CD14-positive monocyte (primary cell): Measurements from ENCODE around the gene FBXW2. TPM values are rescaled to one million over a fixed set of nuclear protein-coding genes. Genes with fewer than 3 reads are reported as not detected.
A peak's percentile ranks its signal among the peaks of the same experiment; 100 is the strongest.

Experiments
- DNase-seq, 3 donors: peaks; one replicate each; pipeline ENCODE4 v3.0.0-alpha.2; 2011 to 2022
- H2AFZ ChIP-seq: 2 replicates; pipeline ENCODE4 v1.6.0; 2012; ENCODE audit warnings: mild to moderate bottlenecking, low read depth, low read length, inconsistent platforms; ENCODE audit not compliant: insufficient read depth, poor library complexity, severe bottlenecking
- H3K27ac ChIP-seq, 2 donors: 1 replicate in 1 of 2; 2 replicates in 1 of 2; pipeline ENCODE4 v1.5.1; 2012 to 2013; ENCODE audit warnings: low read length in 2 of 2, control low read depth in 1 of 2, inconsistent platforms in 1 of 2, low read depth in 1 of 2, mild to moderate bottlenecking in 1 of 2
- H3K27me3 ChIP-seq, 2 donors: one replicate each; pipeline versions ENCODE4 v1.6.0 to v1.6.1; 2011 to 2013; ENCODE audit warnings: low read length in 2 of 2; ENCODE audit not compliant: control insufficient read depth in 2 of 2, insufficient read depth in 2 of 2
- H3K36me3 ChIP-seq, 2 donors: replicated peaks in 1 of 2; 1 replicate in 1 of 2; 2 replicates in 1 of 2; pipeline versions ENCODE4 v1.5.1 to v1.6.1; 2012 to 2013; ENCODE audit warnings: low read length in 2 of 2, control low read depth in 1 of 2, inconsistent platforms in 1 of 2, mild to moderate bottlenecking in 1 of 2; ENCODE audit not compliant: insufficient read depth in 2 of 2, control insufficient read depth in 1 of 2
- H3K4me1 ChIP-seq, 2 donors: 1 replicate in 1 of 2; 2 replicates in 1 of 2; pipeline versions ENCODE4 v1.5.1 to v1.6.1; 2012 to 2013; ENCODE audit warnings: low read length in 2 of 2, control low read depth in 1 of 2, inconsistent platforms in 1 of 2, mild to moderate bottlenecking in 1 of 2, moderate library complexity in 1 of 2; ENCODE audit not compliant: insufficient read depth in 2 of 2, control insufficient read depth in 1 of 2
- H3K4me2 ChIP-seq: replicated peaks from 2 replicates; pipeline ENCODE3; 2012; ENCODE audit warnings: low read length, moderate library complexity, mild to moderate bottlenecking; ENCODE audit not compliant: poor library complexity, severe bottlenecking; ENCODE audit errors: extremely low read depth
- H3K4me3 ChIP-seq, 3 experiments: fragments of 200-600 bp in 1 of 3; sonication (generic) in 1 of 3; replicated peaks in 1 of 3; 1 replicate in 2 of 3; 2 replicates in 1 of 3; pipeline ENCODE4 v1.5.1; 2011 to 2013; ENCODE audit warnings: low read length in 3 of 3, mild to moderate bottlenecking in 3 of 3, control low read depth in 2 of 3, low read depth in 2 of 3, inconsistent platforms in 1 of 3, moderate library complexity in 1 of 3
- H3K79me2 ChIP-seq: 2 replicates; pipeline ENCODE4 v1.6.0; 2012; ENCODE audit warnings: mild to moderate bottlenecking, control low read depth, inconsistent platforms, low read length, moderate library complexity; ENCODE audit not compliant: insufficient read depth
- H3K9ac ChIP-seq: 2 replicates; pipeline ENCODE4 v1.6.0; 2017; ENCODE audit warnings: low read length, mild to moderate bottlenecking; ENCODE audit not compliant: insufficient read depth, poor library complexity, severe bottlenecking
- H3K9me3 ChIP-seq, 2 donors: replicated peaks in 1 of 2; 1 replicate in 1 of 2; 2 replicates in 1 of 2; pipeline versions ENCODE4 v1.5.1 to v1.6.1; 2012 to 2013; ENCODE audit warnings: low read length in 2 of 2, control low read depth in 1 of 2; ENCODE audit not compliant: control insufficient read depth in 1 of 2, insufficient read depth in 1 of 2
- H4K20me1 ChIP-seq: 2 replicates; pipeline ENCODE4 v1.6.0; 2012; ENCODE audit warnings: mild to moderate bottlenecking, low read length, control low read depth, moderate library complexity; ENCODE audit not compliant: insufficient read depth
- H3K27ac Mint-ChIP-seq, 7 donors: one replicate each; pipeline ENCODE4 v1.8.0; 2020; ENCODE audit warnings: mild to moderate bottlenecking in 7 of 7, mixed read lengths in 7 of 7, moderate library complexity in 6 of 7, inconsistent platforms in 2 of 7
- H3K27me3 Mint-ChIP-seq, 3 donors: one replicate each; pipeline ENCODE4 v1.8.0; 2021 to 2022; ENCODE audit warnings: low read depth in 3 of 3, mild to moderate bottlenecking in 3 of 3, mixed read lengths in 3 of 3, moderate library complexity in 3 of 3, inconsistent platforms in 1 of 3
- H3K36me3 Mint-ChIP-seq, 2 donors: one replicate each; pipeline ENCODE4 v1.8.0; 2020; ENCODE audit warnings: mixed read lengths in 2 of 2, inconsistent platforms in 1 of 2, mild to moderate bottlenecking in 1 of 2
- H3K4me1 Mint-ChIP-seq: one replicate; pipeline ENCODE4 v1.8.0; 2020; ENCODE audit warnings: mild to moderate bottlenecking, mixed read lengths
- H3K4me3 Mint-ChIP-seq, 2 donors: one replicate each; pipeline ENCODE4 v1.8.0; 2020; ENCODE audit warnings: mild to moderate bottlenecking in 2 of 2, mixed read lengths in 2 of 2, moderate library complexity in 1 of 2
- H3K9me3 Mint-ChIP-seq, 7 donors: one replicate each; pipeline ENCODE4 v1.8.0; 2020 to 2022; ENCODE audit warnings: mixed read lengths in 7 of 7, mild to moderate bottlenecking in 6 of 7, moderate library complexity in 6 of 7, inconsistent platforms in 2 of 7
- WGBS: methylation state at CpG from one replicate; pipeline ENCODE4 v1.1.5; 2013; ENCODE audit warnings: missing lambda C conversion rate; ENCODE audit not compliant: insufficient coverage; 5-methylcytosine and 5-hydroxymethylcytosine counted together
- intact Hi-C, 2 donors: fragments of 100-400 bp; cut with micrococcal nuclease; formaldehyde crosslinking; loops; one replicate each; pipeline versions ENCODE4 v1.15.0 to v1.15.1; 2023
- polyA plus RNA-seq, 3 donors: library from polyadenylated mRNA; depleted of rRNA in 1 of 3; unstranded in 2 of 3; stranded (reverse) in 1 of 3; fragments of 300-500 nt in 2 of 3; fragments of >200 nt in 1 of 3; fragmentation: Illumina TruSeq in 2 of 3; gene quantifications; 1 replicate in 2 of 3; 2 replicates in 1 of 3; pipeline ENCODE4 v1.2.3, GENCODE V29; 2012 to 2021
- TF ChIP-seq, protein P1 (sequence below): fragments of 200-600 bp; IDR thresholded peaks from one replicate; pipeline ENCODE4 v1.8.0; 2022; ENCODE audit warnings: antibody characterized with exemption, mild to moderate bottlenecking

Gene FBXW2
- polyA plus RNA-seq, 3 donors: 20.0 to 30.8 (median 28.9) TPM

DNA sequence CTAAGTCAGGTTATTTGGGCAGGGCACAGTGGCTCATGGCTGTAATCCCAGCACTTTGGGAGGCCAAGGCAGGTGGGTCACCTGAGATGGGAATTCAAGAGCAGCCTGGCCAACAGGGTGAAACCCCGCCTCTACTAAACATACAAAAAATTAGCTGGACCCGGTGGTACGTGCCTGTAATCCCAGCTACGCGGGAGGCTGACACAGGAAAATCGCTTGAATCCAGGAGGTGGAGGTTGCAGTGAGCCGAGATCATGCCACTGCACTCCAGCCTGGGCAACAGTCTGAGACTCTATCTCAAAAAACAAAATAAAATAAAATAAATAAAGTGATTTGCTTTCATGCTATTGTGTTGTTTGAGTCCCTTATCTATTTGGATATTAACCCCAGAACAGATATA lies 8.2 kb upstream of the FBXW2 start:
- DNase-seq: no peak
- Mint-ChIP-seq H3K4me1 (no peaks in the 10 kb centered on the region), H3K27ac (no peak overlapping the region), H3K9me3 (peaks cover 8 to 23% (median 13%) of the 10 kb centered on the region in 7 donors), H3K27me3 (peaks cover 0 to 2% (median under 1%) of the 10 kb centered on the region in 3 donors), H3K36me3 (no peaks in the 10 kb centered on the region), H3K4me3 (no peak overlapping the region)
- intact Hi-C loops: no loop called here
- peaks cover 5 to 20% of the 10 kb centered on the region in 2 donors for H3K9me3 ChIP-seq
- H3K27me3 ChIP-seq: no peaks in the 10 kb centered on the region
- no peaks in the 10 kb centered on the region for H4K20me1 ChIP-seq
- H3K4me3 ChIP-seq: no peak overlapping the region
- no peaks in the 10 kb centered on the region for H3K4me1 ChIP-seq
- H3K79me2 ChIP-seq: no peaks in the 10 kb centered on the region
- TF ChIP-seq, protein P1, sequence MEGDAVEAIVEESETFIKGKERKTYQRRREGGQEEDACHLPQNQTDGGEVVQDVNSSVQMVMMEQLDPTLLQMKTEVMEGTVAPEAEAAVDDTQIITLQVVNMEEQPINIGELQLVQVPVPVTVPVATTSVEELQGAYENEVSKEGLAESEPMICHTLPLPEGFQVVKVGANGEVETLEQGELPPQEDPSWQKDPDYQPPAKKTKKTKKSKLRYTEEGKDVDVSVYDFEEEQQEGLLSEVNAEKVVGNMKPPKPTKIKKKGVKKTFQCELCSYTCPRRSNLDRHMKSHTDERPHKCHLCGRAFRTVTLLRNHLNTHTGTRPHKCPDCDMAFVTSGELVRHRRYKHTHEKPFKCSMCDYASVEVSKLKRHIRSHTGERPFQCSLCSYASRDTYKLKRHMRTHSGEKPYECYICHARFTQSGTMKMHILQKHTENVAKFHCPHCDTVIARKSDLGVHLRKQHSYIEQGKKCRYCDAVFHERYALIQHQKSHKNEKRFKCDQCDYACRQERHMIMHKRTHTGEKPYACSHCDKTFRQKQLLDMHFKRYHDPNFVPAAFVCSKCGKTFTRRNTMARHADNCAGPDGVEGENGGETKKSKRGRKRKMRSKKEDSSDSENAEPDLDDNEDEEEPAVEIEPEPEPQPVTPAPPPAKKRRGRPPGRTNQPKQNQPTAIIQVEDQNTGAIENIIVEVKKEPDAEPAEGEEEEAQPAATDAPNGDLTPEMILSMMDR: no peak
- no peak overlapping the region for H2AFZ ChIP-seq
- H3K36me3 ChIP-seq: no peaks in the 10 kb centered on the region
- H3K9ac ChIP-seq: no peak overlapping the region
- no CpG with 5 or more reads among the region's 7 CpGs for WGBS
- no peak overlapping the region for H3K27ac ChIP-seq
- H3K4me2 ChIP-seq: no peak overlapping the region

DNA sequence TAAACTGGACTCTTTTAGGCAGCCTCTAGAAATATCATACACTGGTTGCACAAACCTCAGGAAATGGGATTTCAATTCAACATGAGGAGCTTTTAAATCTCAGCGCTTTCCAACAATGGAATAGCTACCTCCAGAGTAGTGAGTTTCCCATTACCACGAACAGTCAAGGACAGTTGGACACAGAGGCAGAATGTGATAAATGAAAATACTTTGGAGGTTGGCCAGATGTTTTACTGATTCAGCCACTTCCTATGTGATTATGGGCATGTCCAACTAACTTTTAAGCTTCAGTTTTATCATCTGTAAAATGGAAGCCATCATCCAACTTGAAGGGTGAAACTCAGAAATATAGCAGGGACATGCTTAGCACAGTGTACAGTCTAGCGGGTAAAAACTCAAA lies 2.1 kb downstream of the FBXW2 start:
- H3K27ac Mint-ChIP-seq: peak overlapping the region in 4 of 7 donors; percentile 10 to 89 (median 38)
- no peak for DNase-seq
- Histone ChIP-seq H3K9ac (no peak overlapping the region), H3K4me3 (peak overlapping the region in 1 of 3 experiments; percentile 79), H3K79me2 (peaks cover 76% of the 10 kb centered on the region), H4K20me1 (peaks cover 9% of the 10 kb centered on the region), H3K27ac (peak overlapping the region in 1 of 2 donors; percentile 89), H3K36me3 (peaks cover 20 to 39% of the 10 kb centered on the region in 2 donors), H2AFZ (no peak overlapping the region), H3K9me3 (no peaks in the 10 kb centered on the region), H3K4me2 (no peak overlapping the region), H3K27me3 (no peaks in the 10 kb centered on the region), H3K4me1 (peaks cover 30 to 41% of the 10 kb centered on the region in 2 donors)
- 100% methylated on average over 1 of the region's 3 CpGs for WGBS
- H3K4me3 Mint-ChIP-seq: no peak overlapping the region
- TF ChIP-seq, protein P1: no peak
- no peaks in the 10 kb centered on the region for H3K9me3 Mint-ChIP-seq
- peaks cover 47% of the 10 kb centered on the region for H3K4me1 Mint-ChIP-seq
- intact Hi-C loops: loop anchor here in 1 of 2 donors (10.0 kb wide), 1 partner anchor 54 kb away; the partner anchor contains the start of gene PSMD5
- peaks cover 33 to 42% of the 10 kb centered on the region in 2 donors for H3K36me3 Mint-ChIP-seq
- H3K27me3 Mint-ChIP-seq: no peaks in the 10 kb centered on the region
